ENCODE data around the gene XK.

GRCh38 chrX:37684426-37684825 lies 1.2 kb upstream of the XK start:
- no peak for TF ChIP-seq CTCF (IDR thresholded peaks at IDR 0.05; ENCODE audit: extremely low read depth in 1 of 2, insufficient read depth in 1 of 2, low read depth in 1 of 2, low read length in 2 of 2)
- TF ChIP-seq EZH2 (IDR thresholded peaks at IDR 0.05; ENCODE audit: borderline replicate concordance, low read depth, low read length, severe bottlenecking), result no peak
- TF ChIP-seq MYC (IDR thresholded peaks at IDR 0.05; ENCODE audit: low read depth, low read length), result no peak
- TF ChIP-seq POLR2A (IDR thresholded peaks at IDR 0.05; ENCODE audit: low read depth, low read length), result no peak
- TF ChIP-seq POLR2AphosphoS5 (IDR thresholded peaks at IDR 0.05; ENCODE audit: insufficient read depth, low read depth, low read length), result no peak
- no peak for TF ChIP-seq JUN (IDR thresholded peaks at IDR 0.05; ENCODE audit: borderline replicate concordance, insufficient read depth, insufficient read length, low read depth)
- no peak for TF ChIP-seq MAX (IDR thresholded peaks at IDR 0.05; ENCODE audit: insufficient read depth, insufficient read length)
